ENCODE results near the gene SLC6A6. TPM values are rescaled to one million over a fixed set of nuclear protein-coding genes. Genes with fewer than 3 reads are reported as not detected.

SLC6A6 gene
- total and polyA plus RNA-seq, 2 donors from 2014 or later: 7.1 to 64.0 TPM

GRCh38 chr3:14475621-14476020, 73.2 kb downstream of the SLC6A6 start:
- TF ChIP-seq CTCF (IDR thresholded peaks at IDR 0.05; ENCODE audit: borderline replicate concordance, extremely low read depth, insufficient read depth): no peak
- Histone ChIP-seq H3K4me3 (ENCODE audit: low read length in 3 of 3) (no peak overlapping the region), H3K27ac (ENCODE audit: low read depth in 2 of 2, low read length in 2 of 2) (no peak overlapping the region), H3K27me3 (ENCODE audit: control insufficient read depth, insufficient read depth, low read length) (no peaks in the 10 kb centered on the region), H3K36me3 (ENCODE audit: control insufficient read depth in 2 of 3, insufficient read depth in 3 of 3, low read length in 3 of 3) (peaks cover 0 to 31% (median 5%) of the 10 kb centered on the region in 3 donors), H3K9me3 (ENCODE audit: control insufficient read depth in 2 of 3, insufficient read depth in 1 of 3, low read length in 3 of 3) (no peaks in the 10 kb centered on the region), H3K9ac (ENCODE audit: low read length in 3 of 3) (peak overlapping the region in 1 of 3 donors; percentile 20), H3K4me1 (ENCODE audit: control insufficient read depth in 2 of 3, insufficient read depth in 2 of 3, low read depth in 1 of 3, low read length in 3 of 3) (peaks cover 9 to 48% (median 34%) of the 10 kb centered on the region in 3 donors)
- intact Hi-C loops (cut with DNase I): no loop called here
- no peak for FAIRE-seq
- DNase-seq: no peak

- no peak overlapping the region for H3K9ac ChIP-seq (ENCODE audit: low read length in 3 of 3)
- intact Hi-C loops (cut with DNase I): no loop called here
- FAIRE-seq (no peak), DNase-seq (peak in 1 of 5 donors; percentile 28)
- peaks cover 0 to 33% (median 5%) of the 10 kb centered on the region in 3 donors for H3K36me3 ChIP-seq (ENCODE audit: control insufficient read depth in 2 of 3, insufficient read depth in 3 of 3, low read length in 3 of 3)
- H3K9me3 ChIP-seq (ENCODE audit: control insufficient read depth in 2 of 3, insufficient read depth in 1 of 3, low read length in 3 of 3): no peaks in the 10 kb centered on the region
- no peaks in the 10 kb centered on the region for H3K27me3 ChIP-seq (ENCODE audit: control insufficient read depth, insufficient read depth, low read length)
- no peak overlapping the region for H3K27ac ChIP-seq (ENCODE audit: low read depth in 2 of 2, low read length in 2 of 2)
- peaks cover 10 to 51% (median 25%) of the 10 kb centered on the region in 3 donors for H3K4me1 ChIP-seq (ENCODE audit: control insufficient read depth in 2 of 3, insufficient read depth in 2 of 3, low read depth in 1 of 3, low read length in 3 of 3)
- no peak for TF ChIP-seq CTCF (IDR thresholded peaks at IDR 0.05; ENCODE audit: borderline replicate concordance, extremely low read depth, insufficient read depth)
- H3K4me3 ChIP-seq (ENCODE audit: low read length in 3 of 3): no peak overlapping the region
These were observed 74.3 kb downstream of the SLC6A6 start for GRCh38 chr3:14476583-14477265.

- H3K36me3 ChIP-seq (ENCODE audit: control insufficient read depth in 2 of 3, insufficient read depth in 3 of 3, low read length in 3 of 3): peaks cover 0 to 36% (median 5%) of the 10 kb centered on the region in 3 donors
- no peak overlapping the region for H3K27ac ChIP-seq (ENCODE audit: low read depth in 2 of 2, low read length in 2 of 2)
- peaks cover 9 to 50% (median 18%) of the 10 kb centered on the region in 3 donors for H3K4me1 ChIP-seq (ENCODE audit: control insufficient read depth in 2 of 3, insufficient read depth in 2 of 3, low read depth in 1 of 3, low read length in 3 of 3)
- H3K27me3 ChIP-seq (ENCODE audit: control insufficient read depth, insufficient read depth, low read length): no peaks in the 10 kb centered on the region
- no peak for TF ChIP-seq CTCF (IDR thresholded peaks at IDR 0.05; ENCODE audit: borderline replicate concordance, extremely low read depth, insufficient read depth)
- no peaks in the 10 kb centered on the region for H3K9me3 ChIP-seq (ENCODE audit: control insufficient read depth in 2 of 3, insufficient read depth in 1 of 3, low read length in 3 of 3)
- H3K4me3 ChIP-seq (ENCODE audit: low read length in 3 of 3): no peak overlapping the region
- DNase-seq (peak in 1 of 5 donors; percentile 37), FAIRE-seq (no peak)
- H3K9ac ChIP-seq (ENCODE audit: low read length in 3 of 3): no peak overlapping the region
- intact Hi-C loops (cut with DNase I): no loop called here
These were observed 75.0 kb downstream of the SLC6A6 start for GRCh38 chr3:14477311-14477935.

Measured in kidney (tissue), 14 donors.